HFFc6 (cell line): ENCODE measurements around the gene COL9A3. TPM values are rescaled to one million over a fixed set of nuclear protein-coding genes. Genes with fewer than 3 reads are reported as not detected.
A peak's percentile ranks its signal among the peaks of the same experiment; 100 is the strongest.

Experiments
- DNase-seq: peaks from one replicate; pipeline ENCODE4 v3.0.0-alpha.2; 2018
- H3K27ac Mint-ChIP-seq: 2 replicates; pipeline ENCODE4 v1.8.0; 2020; ENCODE audit warnings: mild to moderate bottlenecking, mixed read lengths
- H3K27me3 Mint-ChIP-seq: 2 replicates; pipeline ENCODE4 v1.8.0; 2021; ENCODE audit warnings: mild to moderate bottlenecking, moderate library complexity, mixed read lengths; ENCODE audit not compliant: insufficient read depth
- H3K36me3 Mint-ChIP-seq: 2 replicates; pipeline ENCODE4 v1.8.0; 2021; ENCODE audit warnings: low read depth, mixed read lengths
- H3K4me1 Mint-ChIP-seq: 2 replicates; pipeline ENCODE4 v1.8.0; 2020; ENCODE audit warnings: low read depth, mixed read lengths
- H3K4me3 Mint-ChIP-seq: 2 replicates; pipeline ENCODE4 v1.8.0; 2020; ENCODE audit warnings: mild to moderate bottlenecking, moderate library complexity, mixed read lengths
- H3K9me3 Mint-ChIP-seq: 2 replicates; pipeline ENCODE4 v1.8.0; 2020; ENCODE audit warnings: mild to moderate bottlenecking, mixed read lengths
- CTCF ChIP-seq: fragments of 200-600 bp; sonication (generic); IDR thresholded peaks from 2 replicates; pipeline ENCODE4 v1.5.0; 2021; ENCODE audit warnings: antibody characterized with exemption, mild to moderate bottlenecking
- total RNA-seq, 6 experiments: library from RNA; stranded (reverse); fragmentation: NEBNext Ultra II Directional; extraction: Animal tissue kit (Norgen Biotek cat#: 25700); gene quantifications; 2 replicates in 1 of 6; 3 replicates in 5 of 6; pipeline ENCODE4 v1.2.3, GENCODE V29; 2021

The COL9A3 gene
- total RNA-seq, 6 experiments from 2014 or later, result 0.07 to 0.34 (median 0.09) TPM; not detected in 3

- Mint-ChIP-seq H3K9me3 (no peaks in the 10 kb centered on the region), H3K27me3 (peaks cover 2% of the 10 kb centered on the region), H3K27ac (no peak overlapping the region; the same call in 1 of the 2 replicates), H3K4me3 (no peak overlapping the region), H3K4me1 (peaks cover 29% of the 10 kb centered on the region), H3K36me3 (peaks cover 14% of the 10 kb centered on the region)
- TF ChIP-seq CTCF, result no peak
- no peak for DNase-seq
Measured at GRCh38 chr20:62802026-62802712, 14.7 kb upstream of the COL9A3 start.

GRCh38 chr20:62804021-62804626 lies 12.7 kb upstream of the COL9A3 start:
- H3K27me3 Mint-ChIP-seq, result no peaks in the 10 kb centered on the region; the same call in none of the 2 replicates
- peaks cover 21% of the 10 kb centered on the region for H3K4me1 Mint-ChIP-seq
- H3K36me3 Mint-ChIP-seq, result peaks cover 9% of the 10 kb centered on the region
- H3K4me3 Mint-ChIP-seq, result peak overlapping the region; percentile 83
- H3K9me3 Mint-ChIP-seq, result no peaks in the 10 kb centered on the region
- no peak; the same call in 1 of the 2 replicates for TF ChIP-seq CTCF
- peak overlapping the region; percentile 73 for H3K27ac Mint-ChIP-seq
- no peak for DNase-seq

DNA sequence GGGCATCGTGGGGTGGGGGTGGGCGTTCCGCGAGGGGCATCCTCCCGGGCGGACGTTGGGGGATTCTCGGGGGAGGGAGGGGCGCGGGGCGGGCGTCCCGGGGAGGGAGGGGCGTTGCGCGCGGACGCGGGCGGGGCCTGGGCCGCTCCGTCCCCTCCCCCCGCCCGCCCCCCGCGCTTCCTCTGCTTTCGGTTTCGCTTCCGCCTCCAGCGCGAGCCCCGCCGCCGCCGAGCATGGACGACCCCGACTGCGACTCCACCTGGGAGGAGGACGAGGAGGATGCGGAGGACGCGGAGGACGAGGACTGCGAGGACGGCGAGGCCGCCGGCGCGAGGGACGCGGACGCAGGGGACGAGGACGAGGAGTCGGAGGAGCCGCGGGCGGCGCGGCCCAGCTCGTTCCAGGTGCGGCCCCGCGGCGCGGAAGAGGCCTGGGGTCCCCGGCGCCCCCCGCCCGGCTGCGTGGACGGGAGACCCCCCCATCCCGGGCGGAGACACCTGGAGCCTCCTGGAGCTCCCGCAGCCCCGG lies 12.2 kb upstream of the COL9A3 start, which contains the start of gene OGFR:
Gene OGFR, plus strand, starts transcription at position 209 of the 528 bp plus-strand sequence. Its CDS starts 25 bp downstream, at position 234.
- Mint-ChIP-seq H3K27me3 (no peaks in the 10 kb centered on the region; the same call in none of the 2 replicates), H3K9me3 (no peaks in the 10 kb centered on the region), H3K4me3 (peak within 1 kb of the TSS; percentile 88), H3K27ac (peak within 1 kb of the TSS; percentile 86), H3K36me3 (peaks cover 5% of the 10 kb centered on the region), H3K4me1 (peaks cover 21% of the 10 kb centered on the region)
- no peak for DNase-seq
- no peak for TF ChIP-seq CTCF

DNA sequence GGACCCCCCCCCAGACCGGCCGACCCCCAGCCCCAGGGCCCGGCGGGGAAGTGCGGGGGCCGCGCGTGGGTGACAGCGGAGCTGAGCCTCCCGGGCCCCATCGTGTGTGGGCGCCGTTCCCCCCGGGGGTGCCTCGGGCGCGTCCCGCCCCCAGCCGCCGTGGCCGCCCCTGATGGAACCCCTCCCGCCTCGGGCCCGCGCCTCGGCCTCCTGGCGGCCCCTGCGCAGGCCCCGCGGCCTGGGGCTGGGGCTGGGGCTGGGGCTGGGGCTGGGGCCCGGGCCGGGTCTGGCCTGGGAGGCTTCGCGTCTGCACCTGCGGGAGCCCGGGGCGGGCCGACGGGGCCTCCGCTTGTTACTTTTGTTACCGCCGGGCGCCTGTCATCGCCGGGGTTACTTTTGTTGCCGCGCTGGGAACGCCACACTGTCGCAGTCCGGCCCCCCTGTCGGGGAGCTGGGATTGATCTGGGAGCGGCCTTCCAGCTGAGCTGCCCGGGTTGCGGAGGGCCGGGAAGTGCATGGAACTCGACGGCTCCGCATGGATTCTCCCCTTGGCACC lies 11.6 kb upstream of the COL9A3 start:
- no peak for TF ChIP-seq CTCF
- Mint-ChIP-seq H3K27ac (peak overlapping the region; percentile 77), H3K4me3 (peak overlapping the region; percentile 88), H3K36me3 (peaks cover 5% of the 10 kb centered on the region), H3K4me1 (peaks cover 21% of the 10 kb centered on the region), H3K27me3 (no peaks in the 10 kb centered on the region; the same call in none of the 2 replicates), H3K9me3 (no peaks in the 10 kb centered on the region)
- no peak for DNase-seq

DNA sequence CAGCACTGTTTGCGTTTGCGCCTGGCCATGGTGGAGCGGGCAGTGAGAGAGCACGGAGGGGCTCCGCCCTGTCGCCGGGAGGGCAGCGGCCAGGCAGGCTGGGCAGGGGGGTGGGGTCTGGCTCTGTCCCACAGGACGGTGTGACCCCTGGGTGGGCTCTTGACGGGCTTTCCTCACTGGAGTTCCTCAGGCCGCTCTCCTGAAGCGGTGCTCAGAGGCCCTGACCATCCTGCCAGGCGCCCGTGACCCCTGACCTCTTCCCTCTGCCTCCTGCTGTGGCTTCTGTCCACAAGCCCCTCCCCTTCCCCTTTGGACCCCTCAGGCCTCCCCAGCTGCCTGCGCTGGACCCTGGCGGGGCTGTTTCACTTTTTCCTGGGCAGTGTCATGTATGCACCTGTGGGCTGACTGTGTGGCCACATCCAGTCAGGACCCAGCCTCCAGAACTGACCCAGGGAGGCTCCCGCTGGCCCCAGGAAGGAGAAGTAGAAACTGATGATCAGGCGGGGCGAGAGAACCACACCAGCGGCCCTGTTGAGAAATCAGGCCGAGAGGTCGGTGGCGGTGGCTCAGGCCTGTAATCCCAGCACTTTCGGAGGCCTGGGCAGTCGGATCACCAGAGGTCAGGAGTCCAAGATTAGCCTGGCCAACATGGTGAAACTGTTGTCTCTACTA lies 11.0 kb upstream of the COL9A3 start:
- Mint-ChIP-seq H3K27ac (peak overlapping the region; percentile 77), H3K4me3 (peak overlapping the region; percentile 88), H3K4me1 (peaks cover 21% of the 10 kb centered on the region), H3K27me3 (no peaks in the 10 kb centered on the region; the same call in none of the 2 replicates), H3K36me3 (peaks cover 5% of the 10 kb centered on the region), H3K9me3 (no peaks in the 10 kb centered on the region)
- no peak for TF ChIP-seq CTCF
- no peak for DNase-seq
